ENCODE results near the gene LAMA5.

- TF ChIP-seq CTCF (IDR thresholded peaks at IDR 0.05) (peak; percentile 22; the same call in 1 of the 2 replicates), POLR2AphosphoS5 (IDR thresholded peaks at IDR 0.05; ENCODE audit: low read depth, low read length) (no peak), CHD2 (IDR thresholded peaks at IDR 0.05; ENCODE audit: low read length, partially characterized antibody) (no peak), SIN3A (IDR thresholded peaks at IDR 0.05; ENCODE audit: borderline replicate concordance, low read depth, low read length) (no peak), MXI1 (IDR thresholded peaks at IDR 0.05; ENCODE audit: low read depth, low read length) (no peak), TEAD4 (IDR thresholded peaks at IDR 0.05; ENCODE audit: borderline replicate concordance, insufficient read depth) (no peak), EP300 (IDR thresholded peaks at IDR 0.05; ENCODE audit: borderline replicate concordance in 1 of 2, low read depth in 1 of 2, low read length in 1 of 2) (no peak)
These were observed 21.9 kb upstream of the LAMA5 start for GRCh38 chr20:62388839-62389600.
